Measurements from ENCODE around the gene GSDME. TPM values are rescaled to one million over a fixed set of nuclear protein-coding genes. Genes with fewer than 3 reads are reported as not detected.
A peak's percentile ranks its signal among the peaks of the same experiment; 100 is the strongest.
"Not testable (repeated sequence)": the region's sequence is repeated elsewhere in the genome, so short reads cannot be mapped to it uniquely, and the experiment has no call there.

The GSDME gene
- total RNA-seq (ENCODE audit: insufficient read depth, low replicate concordance), result 31.8 TPM

- peak; percentile 83 for DNase-seq (ENCODE audit: low spot score)
Observed at GRCh38 chr7:24757353-24758275, at the start of gene GSDME. Gene GSDME (minus strand): TSS chr7:24757464. CDS start chr7:24749774, 7,690 bp downstream.

- no peak for DNase-seq (ENCODE audit: low spot score)
Observed at GRCh38 chr7:24802300-24802699, 45.0 kb upstream of the GSDME start.

- DNase-seq (ENCODE audit: low spot score), result no peak
Observed at GRCh38 chr7:24801883-24802282, 44.6 kb upstream of the GSDME start.

- no peak for DNase-seq (ENCODE audit: low spot score)
Observed at GRCh38 chr7:24800667-24801066, 43.4 kb upstream of the GSDME start.

GRCh38 chr7:24800073-24800472 lies 42.8 kb upstream of the GSDME start:
- no peak for DNase-seq (ENCODE audit: low spot score)

- no peak for DNase-seq (ENCODE audit: low spot score)
Observed at GRCh38 chr7:24799506-24799905, 42.2 kb upstream of the GSDME start.

GRCh38 chr7:24798261-24798660 lies 41.0 kb upstream of the GSDME start:
- DNase-seq (ENCODE audit: low spot score), result no peak

GRCh38 chr7:24797270-24797669 lies 40.0 kb upstream of the GSDME start:
- DNase-seq (ENCODE audit: low spot score), result no peak

- DNase-seq (ENCODE audit: low spot score), result no peak
Observed at GRCh38 chr7:24795407-24795767, 38.1 kb upstream of the GSDME start.

- DNase-seq (ENCODE audit: low spot score), result not testable (repeated sequence)
Observed at GRCh38 chr7:24794751-24795406, 37.6 kb upstream of the GSDME start.

GRCh38 chr7:24793982-24794648 lies 36.9 kb upstream of the GSDME start:
- DNase-seq (ENCODE audit: low spot score), result no peak

GRCh38 chr7:24788961-24789576 lies 31.8 kb upstream of the GSDME start:
- no peak for DNase-seq (ENCODE audit: low spot score)

- no peak for DNase-seq (ENCODE audit: low spot score)
Observed at GRCh38 chr7:24788075-24788474, 30.8 kb upstream of the GSDME start.

- DNase-seq (ENCODE audit: low spot score), result no peak
Observed at GRCh38 chr7:24786941-24787340, 29.7 kb upstream of the GSDME start.

GRCh38 chr7:24786306-24786705 lies 29.0 kb upstream of the GSDME start:
- no peak for DNase-seq (ENCODE audit: low spot score)

GRCh38 chr7:24784277-24784676 lies 27.0 kb upstream of the GSDME start:
- DNase-seq (ENCODE audit: low spot score), result no peak

GRCh38 chr7:24783698-24784097 lies 26.4 kb upstream of the GSDME start:
- no peak for DNase-seq (ENCODE audit: low spot score)

- peak; percentile 20 for DNase-seq (ENCODE audit: low spot score)
Observed at GRCh38 chr7:24781106-24781505, 23.8 kb upstream of the GSDME start.

GRCh38 chr7:24779283-24779655 lies 22.0 kb upstream of the GSDME start:
- no peak for DNase-seq (ENCODE audit: low spot score)

- DNase-seq (ENCODE audit: low spot score), result peak; percentile 72
Observed at GRCh38 chr7:24778543-24779282, 21.4 kb upstream of the GSDME start.

- no peak for DNase-seq (ENCODE audit: low spot score)
Observed at GRCh38 chr7:24777806-24778205, 20.5 kb upstream of the GSDME start.

Measured in umbilical cord (tissue), 2 donors.